Cardiac fibroblast (primary cell): ENCODE results near the gene AGRN.

Experiments
- DNase-seq, 2 donors: peaks; one replicate each; pipeline versions ENCODE4 v3.0.0 to v3.0.0-alpha.2; 2010; ENCODE audit warnings: low read depth in 2 of 2
- H3K4me3 ChIP-seq, 2 donors: replicated peaks in 1 of 2; 1 replicate in 1 of 2; 2 replicates in 1 of 2; pipeline ENCODE4 v1.5.1; 2011; ENCODE audit warnings: low read depth in 2 of 2, low read length in 2 of 2, mild to moderate bottlenecking in 2 of 2, moderate library complexity in 1 of 2
- CTCF ChIP-seq: IDR thresholded peaks from one replicate; pipeline ENCODE4 v1.5.1; 2011; ENCODE audit warnings: low read depth, mild to moderate bottlenecking, low read length, inconsistent platforms

AGRN gene

DNA sequence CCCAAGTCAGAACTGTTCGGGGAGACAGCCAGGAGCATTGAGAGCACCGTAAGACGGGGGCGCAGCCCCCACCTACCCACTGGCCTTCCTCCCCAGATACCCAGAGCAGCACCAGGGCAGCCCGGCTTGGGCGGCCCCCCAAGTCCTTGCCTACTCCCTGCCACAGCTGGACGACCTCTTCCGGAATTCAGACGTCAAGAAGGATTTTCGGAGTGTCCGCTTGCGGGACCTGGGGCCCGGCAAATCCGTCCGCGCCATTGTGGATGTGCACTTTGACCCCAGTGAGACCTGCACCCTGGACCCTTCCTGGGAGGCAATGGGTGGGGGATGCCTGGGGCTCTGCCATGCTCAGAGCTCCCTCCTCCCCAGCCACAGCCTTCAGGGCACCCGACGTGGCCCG lies 27.5 kb downstream of the AGRN start:
- no peak for DNase-seq
- H3K4me3 ChIP-seq, result no peak overlapping the region
- no peak for TF ChIP-seq CTCF

- DNase-seq, result no peak
- no peak overlapping the region for H3K4me3 ChIP-seq
- TF ChIP-seq CTCF, result no peak
Measured at GRCh38 chr1:1047963-1048362, 28.0 kb downstream of the AGRN start.

DNA sequence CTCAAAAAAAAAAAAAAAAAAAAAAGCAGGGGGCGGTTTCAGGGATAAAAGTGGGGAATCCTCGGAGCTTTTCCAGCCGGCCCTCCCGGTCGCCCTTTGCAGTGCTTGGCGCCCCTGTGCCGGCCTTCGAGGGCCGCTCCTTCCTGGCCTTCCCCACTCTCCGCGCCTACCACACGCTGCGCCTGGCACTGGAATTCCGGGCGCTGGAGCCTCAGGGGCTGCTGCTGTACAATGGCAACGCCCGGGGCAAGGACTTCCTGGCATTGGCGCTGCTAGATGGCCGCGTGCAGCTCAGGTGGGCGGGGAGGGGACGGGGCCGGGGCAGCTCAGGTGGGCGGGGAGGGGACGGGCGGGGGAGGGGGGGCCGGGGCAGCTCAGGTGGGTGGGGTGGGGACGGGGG lies 28.8 kb downstream of the AGRN start:
- no peak overlapping the region for H3K4me3 ChIP-seq
- TF ChIP-seq CTCF, result no peak
- no peak for DNase-seq

GRCh38 chr1:1049318-1050165 lies 29.6 kb downstream of the AGRN start:
- no peak for DNase-seq
- H3K4me3 ChIP-seq, result no peak overlapping the region
- no peak for TF ChIP-seq CTCF

DNA sequence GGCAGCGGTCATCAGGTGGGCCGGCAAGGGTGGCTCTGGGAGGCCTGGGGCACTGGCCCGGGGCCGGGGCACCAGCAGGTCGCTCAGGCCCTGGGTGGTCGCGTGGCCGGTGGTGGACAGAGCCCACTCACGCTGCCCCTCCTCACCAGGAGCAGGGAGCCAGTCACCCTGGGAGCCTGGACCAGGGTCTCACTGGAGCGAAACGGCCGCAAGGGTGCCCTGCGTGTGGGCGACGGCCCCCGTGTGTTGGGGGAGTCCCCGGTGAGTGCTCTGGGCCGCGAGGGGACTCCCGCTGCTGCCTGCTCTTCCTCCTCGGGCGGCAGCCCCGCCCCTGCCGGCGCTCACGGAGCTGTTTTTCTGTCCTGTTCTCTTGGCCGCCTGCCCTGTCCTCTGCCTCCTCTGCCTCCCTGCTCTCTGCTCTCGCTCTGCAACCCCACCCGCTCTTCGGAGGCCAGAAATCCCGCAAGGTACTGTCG lies 30.7 kb downstream of the AGRN start:
- no peak overlapping the region for H3K4me3 ChIP-seq
- TF ChIP-seq CTCF, result no peak
- DNase-seq, result no peak

- no peak for TF ChIP-seq CTCF
- no peak for DNase-seq
- no peak overlapping the region for H3K4me3 ChIP-seq
Measured at GRCh38 chr1:1051127-1051810, 31.3 kb downstream of the AGRN start.
